GM19193 (cell line): ENCODE data around the gene MFAP2.

Source experiments
- POLR2A ChIP-seq: IDR thresholded peaks from 4 replicates; pipeline ENCODE4 v1.6.1; 2011; ENCODE audit not compliant: insufficient read depth, insufficient read length; ENCODE audit errors: extremely low read depth

Gene MFAP2

GRCh38 chr1:16977377-16977776, 3.0 kb downstream of the MFAP2 start:
- no peak for TF ChIP-seq POLR2A

DNA sequence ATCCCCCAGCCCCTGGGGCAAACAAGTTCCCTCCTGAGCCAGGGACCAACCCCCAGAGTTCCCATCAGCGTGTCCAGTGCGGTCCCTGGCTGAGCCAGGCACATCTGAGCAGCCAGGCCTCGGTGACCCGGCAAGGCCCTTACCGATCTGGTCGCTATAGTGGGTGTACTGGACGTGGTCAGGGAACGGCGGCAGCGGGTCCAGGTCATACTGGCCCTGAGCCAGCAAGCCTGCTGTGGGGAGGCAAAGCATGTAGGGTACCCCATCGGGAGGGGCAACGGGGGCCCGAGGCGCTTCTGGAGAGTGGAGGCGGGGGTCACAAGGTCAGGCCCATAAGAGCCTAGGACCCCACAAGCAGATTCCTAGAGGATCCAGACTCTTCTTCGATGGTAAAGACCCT, 3.5 kb downstream of the MFAP2 start:
- no peak for TF ChIP-seq POLR2A

DNA sequence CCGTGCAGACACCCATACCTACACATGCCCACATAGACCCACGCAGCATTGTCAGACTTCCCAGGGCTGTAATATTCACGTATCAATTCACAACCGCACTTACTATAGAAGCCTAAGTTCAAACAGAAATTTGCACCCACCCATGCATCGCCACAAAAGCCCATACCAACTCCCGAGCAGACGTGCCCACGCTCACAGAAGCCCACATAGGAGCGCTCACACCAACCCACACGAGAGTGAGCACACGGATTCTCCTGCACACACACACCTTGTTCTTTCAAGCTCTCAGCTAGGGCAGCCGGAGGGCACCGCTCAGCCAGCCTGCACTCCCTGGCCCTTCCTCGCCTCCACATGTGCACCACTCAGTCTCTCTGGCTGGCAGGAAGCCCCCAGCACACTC, 4.6 kb downstream of the MFAP2 start:
- TF ChIP-seq POLR2A, result no peak

GRCh38 chr1:16975211-16975610, 5.2 kb downstream of the MFAP2 start:
- no peak for TF ChIP-seq POLR2A

DNA sequence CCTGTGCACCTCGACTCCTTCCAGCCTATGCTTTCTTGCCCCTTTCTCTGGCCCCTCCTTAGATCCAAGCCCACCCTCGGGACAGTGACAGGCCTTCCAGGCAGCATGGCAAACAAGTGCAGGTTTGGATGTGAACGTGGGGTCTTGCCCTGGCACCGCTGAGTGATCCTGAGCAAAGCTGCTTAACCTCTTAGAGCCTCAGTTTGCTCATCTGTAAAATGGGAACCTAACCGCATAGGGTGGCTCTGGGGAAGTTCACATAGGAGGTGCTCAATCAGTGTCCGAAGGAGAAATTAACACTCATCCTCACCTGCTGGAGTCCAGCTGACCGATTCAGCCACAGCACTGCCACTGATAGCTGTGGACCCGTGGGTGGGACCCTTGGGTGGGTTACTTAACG, 7.2 kb downstream of the MFAP2 start:
- TF ChIP-seq POLR2A, result no peak

DNA sequence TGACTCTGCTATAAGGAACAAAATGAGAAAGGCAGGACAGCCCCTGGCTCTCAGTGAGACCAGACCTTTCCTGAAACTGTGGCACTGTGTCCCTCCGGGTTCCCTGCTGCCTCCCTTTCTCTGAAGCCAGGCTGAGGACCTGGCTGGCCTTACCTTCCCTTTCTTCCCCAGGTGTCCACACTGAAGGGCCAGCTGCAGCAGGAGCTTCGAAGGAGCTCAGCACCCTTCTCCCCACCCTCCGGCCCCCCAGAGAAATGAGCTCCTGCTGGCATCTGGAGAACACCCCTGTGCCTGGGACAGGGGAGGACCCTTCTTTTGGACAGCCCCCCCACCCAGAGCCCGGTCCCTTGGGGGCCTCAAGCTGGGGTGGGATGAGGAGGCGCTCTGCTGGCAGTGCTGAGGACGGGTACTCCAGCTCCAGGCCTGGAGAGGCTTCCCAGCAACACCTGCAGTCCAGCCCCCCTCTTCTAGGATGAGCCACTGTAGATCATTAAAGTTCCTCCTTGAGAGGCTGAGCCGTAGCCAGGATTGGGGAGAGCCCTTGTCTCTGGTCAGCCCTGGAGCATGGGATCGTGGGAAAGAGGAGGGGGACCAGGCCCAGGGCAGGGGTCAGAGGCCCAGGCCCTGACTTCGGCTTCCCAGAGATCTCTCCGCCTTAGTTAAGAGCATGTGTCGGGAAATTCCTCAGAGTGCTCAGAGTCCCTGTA, 8.1 kb downstream of the MFAP2 start:
- no peak for TF ChIP-seq POLR2A

- TF ChIP-seq POLR2A, result no peak
Observed at GRCh38 chr1:16971341-16972188, 8.9 kb downstream of the MFAP2 start.

DNA sequence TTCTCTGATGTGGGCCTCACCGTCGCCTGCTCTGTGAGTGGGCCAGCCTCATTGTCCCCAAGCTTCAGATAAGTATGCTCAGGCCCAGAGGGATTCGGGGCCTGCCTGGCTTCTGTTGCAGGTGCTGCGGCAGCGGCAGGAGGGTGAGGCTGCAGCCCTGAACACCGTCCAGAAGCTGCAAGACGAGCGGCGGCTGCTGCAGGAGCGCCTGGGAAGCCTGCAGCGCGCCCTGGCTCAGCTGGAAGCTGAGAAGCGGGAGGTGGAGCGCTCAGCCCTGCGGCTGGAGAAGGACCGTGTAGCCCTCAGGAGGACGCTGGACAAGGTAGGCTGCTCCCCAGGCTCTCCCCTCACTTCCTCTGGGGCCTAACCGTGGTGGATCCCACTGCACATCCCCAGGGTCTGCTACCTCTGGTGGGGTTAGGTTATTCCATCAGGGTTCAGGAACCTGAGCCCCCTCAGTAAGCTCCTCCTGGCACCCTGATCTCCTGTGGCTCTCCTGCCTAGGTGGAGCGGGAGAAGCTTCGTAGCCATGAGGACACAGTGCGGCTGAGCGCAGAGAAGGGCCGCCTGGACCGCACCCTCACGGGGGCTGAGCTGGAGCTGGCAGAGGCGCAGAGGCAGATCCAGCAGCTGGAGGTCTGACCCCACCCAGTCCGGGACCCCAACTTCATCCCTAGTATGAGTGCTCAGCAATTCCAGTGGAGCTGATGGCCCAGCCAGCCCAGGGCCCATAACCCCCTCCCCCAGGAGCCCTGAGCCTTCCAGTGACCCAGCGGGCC, 10.1 kb downstream of the MFAP2 start:
- no peak for TF ChIP-seq POLR2A

DNA sequence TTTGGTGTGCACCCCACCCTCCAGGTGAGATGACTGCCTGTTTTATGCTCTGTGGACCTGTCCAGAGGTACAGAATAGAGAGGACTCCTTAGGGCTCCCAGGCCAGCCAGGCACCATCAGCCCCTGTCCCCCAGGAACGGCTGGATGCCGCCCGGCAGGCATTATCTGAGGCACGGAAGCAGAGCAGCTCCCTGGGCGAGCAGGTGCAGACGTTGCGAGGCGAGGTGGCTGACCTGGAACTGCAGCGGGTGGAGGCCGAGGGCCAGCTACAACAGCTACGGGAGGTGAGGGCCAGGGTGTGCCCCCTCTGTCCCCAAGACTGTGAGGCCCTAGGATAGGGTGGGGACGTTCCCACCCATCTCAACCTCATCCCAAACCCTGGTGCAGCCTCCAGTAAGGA, 10.8 kb downstream of the MFAP2 start:
- TF ChIP-seq POLR2A, result no peak

DNA sequence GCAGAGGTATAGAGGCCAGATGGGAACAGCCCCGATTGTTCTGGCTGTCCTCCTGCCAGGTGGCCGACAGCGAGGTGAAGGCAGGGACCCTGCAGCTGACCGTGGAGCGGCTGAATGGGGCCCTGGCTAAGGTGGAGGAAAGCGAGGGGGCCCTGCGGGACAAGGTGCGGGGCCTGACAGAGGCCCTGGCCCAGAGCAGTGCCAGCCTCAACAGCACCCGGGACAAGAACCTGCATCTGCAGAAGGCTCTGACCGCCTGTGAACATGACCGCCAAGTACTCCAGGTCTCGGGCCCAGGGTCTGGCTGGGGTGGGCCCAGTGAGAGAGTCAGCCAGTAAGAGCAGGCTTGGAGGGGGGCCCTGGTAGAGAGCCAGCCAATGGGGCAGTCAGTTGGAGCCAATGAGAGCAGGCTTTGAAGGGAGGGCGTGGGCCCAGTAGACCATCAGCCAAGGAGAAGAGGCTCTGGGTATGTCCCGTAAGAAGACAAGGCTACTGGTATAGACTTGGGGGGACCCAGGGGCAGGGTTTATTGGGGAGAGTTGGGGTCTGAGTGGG, 11.3 kb downstream of the MFAP2 start:
- TF ChIP-seq POLR2A, result no peak

DNA sequence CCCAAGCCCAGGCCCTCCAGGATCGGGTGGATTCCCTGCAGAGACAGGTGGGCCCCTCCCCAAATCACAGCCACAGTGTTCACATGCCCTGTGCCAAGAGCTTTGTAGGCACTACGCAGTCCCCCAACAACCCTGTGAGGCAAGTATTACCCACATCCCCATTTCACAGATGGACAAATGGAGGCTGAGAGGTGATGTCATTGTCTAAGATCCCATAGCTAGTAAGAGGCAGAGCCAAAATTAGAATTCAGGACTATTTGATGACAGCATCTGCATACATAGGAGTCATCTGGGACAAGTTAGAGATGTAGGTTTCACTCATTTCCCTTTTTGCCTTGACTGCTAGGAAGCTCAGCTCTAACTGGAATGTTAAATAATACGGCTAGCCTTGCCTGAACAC, 12.0 kb downstream of the MFAP2 start:
- no peak for TF ChIP-seq POLR2A

DNA sequence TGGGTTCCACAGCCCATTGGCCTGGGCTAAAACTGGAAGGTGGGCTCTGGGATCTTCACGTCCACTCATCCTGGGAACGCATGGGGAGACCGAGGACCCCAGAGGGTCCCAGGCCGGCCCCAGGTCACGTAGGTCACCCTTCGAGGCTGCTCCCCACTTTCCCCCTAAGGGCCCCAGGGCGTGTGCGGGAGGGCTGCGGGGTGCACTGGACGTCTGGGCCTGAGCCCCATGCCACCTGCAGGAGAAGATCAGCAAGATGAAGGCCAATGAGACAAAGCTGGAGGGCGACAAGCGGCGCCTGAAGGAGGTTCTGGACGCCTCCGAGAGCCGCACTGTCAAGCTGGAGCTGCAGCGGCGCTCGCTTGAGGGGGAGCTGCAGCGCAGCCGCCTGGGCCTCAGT, 12.5 kb downstream of the MFAP2 start:
- TF ChIP-seq POLR2A, result no peak

DNA sequence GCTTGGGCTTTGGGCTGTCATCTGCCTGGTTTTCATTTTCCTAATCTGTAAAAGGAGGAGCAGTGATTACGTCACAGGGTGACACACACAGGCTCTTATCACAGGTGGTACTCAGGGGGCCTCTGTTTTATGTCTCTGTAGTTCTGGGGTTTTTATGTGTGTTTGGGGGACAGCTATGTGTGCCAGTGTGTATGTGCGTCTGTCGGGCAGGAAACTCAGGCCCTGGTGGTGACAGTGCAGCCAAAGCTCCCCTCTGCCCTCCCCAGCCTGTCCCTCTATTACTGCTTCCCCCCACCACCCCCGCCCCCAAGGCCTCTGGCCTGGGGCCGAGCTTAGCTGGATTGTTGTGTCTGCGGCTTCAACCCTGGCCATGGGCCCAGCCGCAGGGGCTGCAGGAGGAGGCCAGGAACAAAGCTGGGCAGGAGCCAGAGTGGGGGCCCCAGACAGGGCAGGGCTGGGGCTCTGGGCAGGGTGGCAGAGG, 13.3 kb downstream of the MFAP2 start:
- no peak for TF ChIP-seq POLR2A

DNA sequence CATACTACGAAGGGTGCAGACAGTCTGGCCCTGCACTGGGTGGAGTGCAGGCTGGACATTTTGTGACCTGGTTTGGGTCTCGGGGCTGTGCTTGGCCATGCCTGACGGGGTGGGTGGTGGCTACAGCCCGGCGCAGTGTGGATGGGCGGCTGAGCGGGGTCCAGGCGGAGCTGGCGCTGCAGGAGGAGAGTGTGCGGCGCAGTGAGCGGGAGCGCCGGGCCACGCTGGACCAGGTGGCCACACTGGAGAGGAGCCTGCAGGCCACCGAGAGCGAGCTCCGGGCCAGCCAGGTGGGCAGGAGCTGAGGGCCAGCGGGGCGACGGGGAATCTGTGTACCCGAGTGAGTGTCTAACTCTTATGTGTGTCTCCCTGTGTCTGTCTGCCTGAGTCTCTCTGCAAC, 14.1 kb downstream of the MFAP2 start:
- no peak for TF ChIP-seq POLR2A

- no peak for TF ChIP-seq POLR2A
Observed at GRCh38 chr1:16965486-16966067, 14.8 kb downstream of the MFAP2 start.
